ENCODE data around the gene LRRC8C. TPM values are rescaled to one million over a fixed set of nuclear protein-coding genes. Genes with fewer than 3 reads are reported as not detected.

The LRRC8C gene
- total RNA-seq, 1 donor from 2014 or later, result 20.1 TPM

GRCh38 chr1:89686520-89686919 lies 53.6 kb downstream of the LRRC8C start:
- no peak for TF ChIP-seq CTCF (IDR thresholded peaks at IDR 0.05; ENCODE audit: unreplicated experiment)
- H3K4me1 Mint-ChIP-seq (ENCODE audit: unreplicated experiment), result peaks cover 9% of the 10 kb centered on the region
- peaks cover 42% of the 10 kb centered on the region for H3K36me3 Mint-ChIP-seq (ENCODE audit: low read depth, unreplicated experiment)
- H3K4me3 Mint-ChIP-seq (ENCODE audit: unreplicated experiment), result no peak overlapping the region
- H3K9me3 Mint-ChIP-seq (ENCODE audit: unreplicated experiment), result no peaks in the 10 kb centered on the region
- H3K27me3 Mint-ChIP-seq (ENCODE audit: unreplicated experiment), result peaks cover 5% of the 10 kb centered on the region
- no peak overlapping the region for H3K27ac Mint-ChIP-seq (ENCODE audit: unreplicated experiment)
- no peak for DNase-seq (ENCODE audit: low spot score)

- Mint-ChIP-seq H3K4me1 (ENCODE audit: unreplicated experiment) (peaks cover 12% of the 10 kb centered on the region), H3K36me3 (ENCODE audit: low read depth, unreplicated experiment) (peaks cover 42% of the 10 kb centered on the region), H3K9me3 (ENCODE audit: unreplicated experiment) (no peaks in the 10 kb centered on the region), H3K27me3 (ENCODE audit: unreplicated experiment) (peaks cover 5% of the 10 kb centered on the region), H3K4me3 (ENCODE audit: unreplicated experiment) (peak overlapping the region; percentile 0), H3K27ac (ENCODE audit: unreplicated experiment) (no peak overlapping the region)
- no peak for TF ChIP-seq CTCF (IDR thresholded peaks at IDR 0.05; ENCODE audit: unreplicated experiment)
- DNase-seq (ENCODE audit: low spot score), result no peak
Measured at GRCh38 chr1:89687254-89687653, 54.3 kb downstream of the LRRC8C start.

- Mint-ChIP-seq H3K36me3 (ENCODE audit: low read depth, unreplicated experiment) (peaks cover 42% of the 10 kb centered on the region), H3K9me3 (ENCODE audit: unreplicated experiment) (no peaks in the 10 kb centered on the region), H3K4me1 (ENCODE audit: unreplicated experiment) (peaks cover 24% of the 10 kb centered on the region), H3K27ac (ENCODE audit: unreplicated experiment) (no peak overlapping the region), H3K27me3 (ENCODE audit: unreplicated experiment) (peaks cover 7% of the 10 kb centered on the region), H3K4me3 (ENCODE audit: unreplicated experiment) (no peak overlapping the region)
- TF ChIP-seq CTCF (IDR thresholded peaks at IDR 0.05; ENCODE audit: unreplicated experiment), result no peak
- DNase-seq (ENCODE audit: low spot score), result no peak
Measured at GRCh38 chr1:89688607-89689006, 55.7 kb downstream of the LRRC8C start.

GRCh38 chr1:89689234-89689633 lies 56.3 kb downstream of the LRRC8C start:
- Mint-ChIP-seq H3K4me1 (ENCODE audit: unreplicated experiment) (peaks cover 29% of the 10 kb centered on the region), H3K4me3 (ENCODE audit: unreplicated experiment) (no peak overlapping the region), H3K27ac (ENCODE audit: unreplicated experiment) (no peak overlapping the region), H3K27me3 (ENCODE audit: unreplicated experiment) (peaks cover 7% of the 10 kb centered on the region), H3K9me3 (ENCODE audit: unreplicated experiment) (no peaks in the 10 kb centered on the region), H3K36me3 (ENCODE audit: low read depth, unreplicated experiment) (peaks cover 42% of the 10 kb centered on the region)
- no peak for TF ChIP-seq CTCF (IDR thresholded peaks at IDR 0.05; ENCODE audit: unreplicated experiment)
- no peak for DNase-seq (ENCODE audit: low spot score)

GRCh38 chr1:89690595-89690994 lies 57.7 kb downstream of the LRRC8C start:
- no peak for DNase-seq (ENCODE audit: low spot score)
- peaks cover 24% of the 10 kb centered on the region for H3K4me1 Mint-ChIP-seq (ENCODE audit: unreplicated experiment)
- peaks cover 36% of the 10 kb centered on the region for H3K36me3 Mint-ChIP-seq (ENCODE audit: low read depth, unreplicated experiment)
- H3K27me3 Mint-ChIP-seq (ENCODE audit: unreplicated experiment), result peaks cover 3% of the 10 kb centered on the region
- H3K27ac Mint-ChIP-seq (ENCODE audit: unreplicated experiment), result no peak overlapping the region
- H3K9me3 Mint-ChIP-seq (ENCODE audit: unreplicated experiment), result no peaks in the 10 kb centered on the region
- H3K4me3 Mint-ChIP-seq (ENCODE audit: unreplicated experiment), result no peak overlapping the region
- TF ChIP-seq CTCF (IDR thresholded peaks at IDR 0.05; ENCODE audit: unreplicated experiment), result no peak

Data from endothelial cell (in vitro differentiated cells).